HG03460 (cell line): Measurements from ENCODE around the gene ANKRD37.

Experiments used
- ATAC-seq: cut with Tn5 transposase; IDR thresholded peaks from one replicate; pipeline ENCODE4 v1.9.1; 2021; ENCODE audit not compliant: unreplicated experiment

ANKRD37 gene

GRCh38 chr4:185379326-185380295 lies 17.0 kb upstream of the ANKRD37 start:
- no peak for ATAC-seq

- no peak for ATAC-seq
These were observed 16.3 kb upstream of the ANKRD37 start for GRCh38 chr4:185380320-185380719.

GRCh38 chr4:185381288-185382196 lies 15.1 kb upstream of the ANKRD37 start:
- no peak for ATAC-seq

- ATAC-seq: no peak
These were observed 13.9 kb upstream of the ANKRD37 start for GRCh38 chr4:185382754-185383153.

- ATAC-seq: no peak
These were observed 13.2 kb upstream of the ANKRD37 start for GRCh38 chr4:185383451-185383850.

GRCh38 chr4:185384061-185384460 lies 12.6 kb upstream of the ANKRD37 start:
- ATAC-seq: no peak

- no peak for ATAC-seq
These were observed 11.7 kb upstream of the ANKRD37 start for GRCh38 chr4:185384930-185385331.

GRCh38 chr4:185387957-185388356 lies 8.7 kb upstream of the ANKRD37 start:
- no peak for ATAC-seq

- ATAC-seq: no peak
These were observed 5.7 kb upstream of the ANKRD37 start for GRCh38 chr4:185390941-185391340.

- ATAC-seq: no peak
These were observed 4.5 kb upstream of the ANKRD37 start for GRCh38 chr4:185392156-185392555.

GRCh38 chr4:185394568-185395237 lies 1.9 kb upstream of the ANKRD37 start:
- no peak for ATAC-seq

GRCh38 chr4:185395238-185395955 lies 1.2 kb upstream of the ANKRD37 start, which contains the start of gene LRP2BP:
LRP2BP (minus strand) TSS chr4:185395924; CDS start chr4:185378186, 17,738 bp downstream.
- ATAC-seq: no peak

GRCh38 chr4:185395956-185396723 lies 501 bp upstream of the ANKRD37 start:
- peak; percentile 73 for ATAC-seq

GRCh38 chr4:185398618-185399017 lies 2.0 kb downstream of the ANKRD37 start:
- ATAC-seq: no peak

- no peak for ATAC-seq
These were observed 2.8 kb downstream of the ANKRD37 start for GRCh38 chr4:185399466-185399865.

- ATAC-seq: no peak
These were observed 7.4 kb downstream of the ANKRD37 start for GRCh38 chr4:185404031-185404430.

GRCh38 chr4:185405296-185405999 lies 8.8 kb downstream of the ANKRD37 start:
- peak; percentile 61 for ATAC-seq

GRCh38 chr4:185408432-185408831 lies 11.8 kb downstream of the ANKRD37 start:
- ATAC-seq: no peak

GRCh38 chr4:185411849-185412248 lies 15.2 kb downstream of the ANKRD37 start:
- no peak for ATAC-seq
